GM12891 (cell line): ENCODE measurements around the gene FOXL2.
"Not testable (repeated sequence)": the region's sequence is repeated elsewhere in the genome, so short reads cannot be mapped to it uniquely, and the experiment has no call there.

Experiments used
- DNase-seq: peaks from one replicate; pipeline ENCODE4 v3.0.0; 2011; ENCODE audit warnings: low spot score; ENCODE audit not compliant: insufficient read length
- FAIRE-seq: peaks from 2 replicates; lab custom pipeline; 2011; peaks lifted over from hg19 to GRCh38; lab: Jason Lieb, UNC
- PAX5 ChIP-seq: IDR thresholded peaks from 2 replicates; pipeline ENCODE4 v1.6.1; 2011; ENCODE audit warnings: low read length, moderate library complexity, mild to moderate bottlenecking; ENCODE audit not compliant: insufficient read depth, severe bottlenecking
- POLR2A ChIP-seq: IDR thresholded peaks from 2 replicates; pipeline ENCODE4 v1.6.1; 2011; ENCODE audit warnings: low read depth, low read length, control low read depth
- POLR2AphosphoS5 ChIP-seq: IDR thresholded peaks from 2 replicates; pipeline ENCODE4 v1.6.1; 2011; ENCODE audit warnings: low read depth, low read length, control low read depth
- POU2F2 ChIP-seq: IDR thresholded peaks from 2 replicates; pipeline ENCODE4 v1.6.1; 2011; ENCODE audit warnings: low read depth, mild to moderate bottlenecking, control low read depth, low read length, moderate library complexity
- SPI1 ChIP-seq: IDR thresholded peaks from 2 replicates; pipeline ENCODE4 v1.6.1; 2011; ENCODE audit warnings: low read depth, low read length, control low read depth
- TAF1 ChIP-seq: IDR thresholded peaks from 2 replicates; pipeline ENCODE4 v1.6.1; 2011; ENCODE audit warnings: low read depth, low read length, control low read depth

The FOXL2 gene

DNA sequence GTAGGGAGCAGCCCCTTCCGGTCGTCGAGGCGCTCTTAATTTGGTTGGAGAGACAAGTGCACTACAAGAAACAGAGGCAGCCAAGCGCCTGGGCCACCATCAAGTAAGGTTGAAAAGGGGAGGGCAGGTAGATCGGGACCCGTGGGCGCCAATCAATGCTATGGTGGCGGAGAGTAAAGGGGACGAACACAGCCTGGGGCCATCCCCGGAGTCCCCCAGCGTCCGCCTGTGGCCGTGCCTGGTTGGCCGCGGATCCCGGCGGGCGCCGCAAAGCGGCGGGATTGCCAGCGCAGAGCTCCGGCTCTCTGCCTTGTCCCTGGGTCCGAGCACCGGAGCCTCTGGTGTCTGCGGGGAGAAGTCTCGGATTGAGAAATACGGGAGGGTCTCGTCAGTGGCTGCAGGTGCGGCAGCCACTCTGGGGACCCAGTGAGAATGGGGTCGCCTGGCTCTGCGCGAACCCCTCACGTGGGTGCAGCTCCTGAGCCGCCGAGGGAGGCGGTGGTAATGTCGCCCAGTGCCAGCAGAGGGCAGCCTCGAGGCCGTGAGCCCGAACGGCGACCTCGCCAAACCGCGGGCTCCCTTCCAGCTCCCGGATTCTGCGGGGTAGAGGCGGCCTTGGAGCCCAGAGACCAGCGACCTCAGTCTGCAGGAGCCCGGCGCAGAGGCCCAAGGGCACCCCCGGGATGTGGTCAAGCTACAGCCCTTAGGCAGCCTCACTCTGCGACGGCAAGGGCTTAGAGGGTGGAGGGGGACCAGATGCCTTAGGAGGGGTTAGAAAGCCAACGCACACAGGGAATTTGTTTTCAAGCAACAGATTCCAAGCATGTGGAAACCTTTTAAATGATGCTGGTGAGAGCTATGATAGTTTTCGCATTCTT, 10.8 kb downstream of the FOXL2 start:
- DNase-seq (peak; percentile 86), FAIRE-seq (peak; percentile 76)
- TF ChIP-seq TAF1: no peak
- TF ChIP-seq SPI1: no peak
- no peak for TF ChIP-seq PAX5
- TF ChIP-seq POU2F2: no peak
- no peak for TF ChIP-seq POLR2AphosphoS5
- no peak for TF ChIP-seq POLR2A

DNA sequence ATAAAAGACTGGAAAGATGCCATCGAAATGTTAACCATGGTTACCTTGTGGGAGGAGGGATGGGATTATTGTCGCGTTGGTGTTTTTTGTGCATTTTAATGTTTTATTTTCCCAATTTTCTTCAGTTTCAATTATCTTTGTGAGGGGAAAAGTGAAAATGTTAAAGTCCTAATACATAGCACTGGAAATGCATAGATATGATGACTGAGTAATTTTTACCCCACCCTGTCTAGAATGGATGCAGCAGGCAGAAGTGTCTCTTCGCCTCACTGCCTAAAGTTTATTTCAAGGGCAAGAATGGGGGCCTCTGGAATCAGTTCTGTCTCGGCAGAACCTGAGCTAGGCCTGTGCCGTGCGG, 11.5 kb downstream of the FOXL2 start:
- FAIRE-seq: no peak
- DNase-seq: no peak
- TF ChIP-seq PAX5: no peak
- TF ChIP-seq POLR2A: no peak
- TF ChIP-seq POU2F2: no peak
- no peak for TF ChIP-seq POLR2AphosphoS5
- TF ChIP-seq TAF1: no peak
- no peak for TF ChIP-seq SPI1

DNA sequence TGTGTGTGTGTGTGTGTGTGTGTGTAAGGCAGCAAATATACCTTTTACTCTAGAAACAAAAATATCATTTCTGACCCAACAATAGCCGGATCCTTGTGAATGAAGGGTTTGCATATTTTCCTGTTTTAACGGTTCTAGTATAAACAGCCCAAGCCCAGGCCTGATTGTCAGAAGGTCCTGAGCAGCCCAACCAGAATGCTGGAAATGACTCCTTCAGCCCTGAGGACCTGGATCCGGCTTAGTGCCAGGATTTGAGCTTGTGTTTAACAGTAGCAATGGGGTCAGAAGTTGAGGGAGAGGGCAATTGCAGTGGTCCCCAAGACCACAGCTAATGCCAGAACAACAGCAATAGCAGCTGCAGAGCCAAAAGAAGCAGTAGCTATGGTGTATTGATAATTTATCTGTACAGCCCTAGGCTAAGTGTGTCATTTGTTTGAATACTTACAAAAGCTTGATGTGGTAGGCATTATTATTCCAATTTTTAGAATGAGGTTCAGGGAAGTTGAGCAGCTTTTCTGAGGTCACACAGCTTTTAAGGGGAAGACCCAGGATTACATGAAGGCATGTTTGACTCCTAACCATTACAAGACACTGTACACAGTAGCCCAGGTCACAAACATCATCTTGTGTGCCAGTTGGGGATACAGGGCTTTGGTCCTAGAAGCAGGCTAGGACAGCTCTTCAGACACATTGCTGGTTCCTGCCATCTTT, 12.8 kb downstream of the FOXL2 start:
- TF ChIP-seq SPI1: no peak
- no peak for TF ChIP-seq POU2F2
- no peak for TF ChIP-seq POLR2AphosphoS5
- no peak for TF ChIP-seq TAF1
- DNase-seq: no peak
- no peak for FAIRE-seq

DNA sequence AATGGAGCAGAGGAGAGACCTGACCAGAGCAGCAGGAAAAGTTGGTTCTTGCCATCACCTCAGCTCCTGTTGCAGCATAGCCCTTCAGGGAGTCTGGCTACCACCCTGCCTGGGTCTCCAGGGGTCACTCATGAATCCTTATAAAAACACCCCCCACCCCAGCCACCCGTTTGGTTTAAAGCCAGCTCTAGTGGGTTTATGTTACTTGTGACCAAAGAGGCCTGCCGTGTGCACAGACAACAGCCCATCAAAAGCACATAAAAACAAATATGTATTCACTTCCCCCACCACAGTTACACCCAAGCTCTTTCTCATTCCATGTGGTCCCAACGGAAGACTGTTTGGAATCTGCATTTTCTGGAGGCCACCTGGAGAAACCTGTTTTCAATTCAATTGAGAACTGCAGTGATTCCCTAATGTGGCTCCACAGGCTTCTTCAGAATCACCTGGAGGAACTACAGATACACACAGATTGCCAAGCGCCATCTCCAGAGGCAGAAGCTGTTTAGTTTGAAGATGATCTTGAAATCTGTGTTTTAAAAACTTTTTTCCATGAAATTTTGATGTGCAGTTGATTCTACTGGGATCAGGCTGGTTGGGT, 13.8 kb downstream of the FOXL2 start:
- DNase-seq (no peak), FAIRE-seq (no peak)
- TF ChIP-seq POLR2AphosphoS5 (no peak), TAF1 (no peak), POU2F2 (no peak), POLR2A (no peak)

DNA sequence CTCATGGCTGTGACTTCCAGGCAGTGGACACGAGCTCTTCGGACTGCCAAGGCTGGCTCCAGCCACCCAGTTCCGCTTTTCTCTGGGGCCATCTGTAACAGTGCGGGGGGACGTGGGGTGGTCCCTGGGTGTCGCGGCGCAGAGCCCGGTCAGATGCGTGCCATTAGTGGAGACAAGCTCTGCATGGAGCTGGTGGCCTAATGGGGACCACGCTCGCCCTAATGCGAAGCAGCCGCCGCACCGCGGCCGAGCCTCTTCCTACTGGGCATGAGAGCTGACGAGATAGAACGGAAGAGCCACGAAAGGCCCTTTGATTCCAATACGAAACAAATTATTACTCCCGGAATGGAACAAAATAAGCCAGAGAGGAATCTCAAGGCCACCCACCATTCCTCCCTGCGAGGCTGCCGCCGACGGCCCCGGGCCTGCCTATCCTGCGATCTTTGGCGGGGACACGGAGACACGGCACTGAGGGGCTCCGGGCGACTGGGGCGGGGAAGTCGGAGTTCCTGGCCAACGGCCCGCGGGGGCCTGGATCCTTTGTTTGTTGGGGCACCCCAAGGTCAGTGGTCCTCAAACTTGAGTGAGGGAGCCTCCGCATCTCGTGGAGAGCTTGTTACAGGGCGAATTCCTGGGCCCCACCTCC, 18.1 kb downstream of the FOXL2 start:
- TF ChIP-seq POLR2A (no peak), POLR2AphosphoS5 (no peak), PAX5 (no peak), TAF1 (no peak), SPI1 (no peak), POU2F2 (no peak)
- DNase-seq: no peak
- no peak for FAIRE-seq

DNA sequence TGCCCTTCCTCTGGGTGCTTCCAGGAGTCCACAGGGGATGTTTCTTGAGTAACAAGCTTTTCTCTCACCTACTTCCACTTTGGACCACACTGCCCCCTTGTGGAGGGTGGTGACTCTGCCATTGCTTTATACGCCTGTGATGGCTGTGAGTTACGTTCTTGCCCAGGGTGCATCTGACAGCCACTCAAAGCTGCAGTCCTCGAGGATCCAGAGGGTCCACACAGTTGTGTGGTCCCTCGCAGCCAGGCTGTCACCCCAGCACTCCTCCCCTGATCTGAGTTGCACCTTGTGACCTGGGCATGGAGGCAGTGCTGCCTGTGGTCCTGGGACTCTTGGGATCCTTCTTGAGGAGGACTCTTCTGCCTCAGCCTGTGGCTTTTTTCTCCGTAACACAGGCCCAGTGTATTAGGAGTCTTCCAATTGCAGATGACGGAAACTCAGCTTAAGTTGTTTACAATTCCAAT, 23.4 kb downstream of the FOXL2 start:
- no peak for TF ChIP-seq POLR2AphosphoS5
- FAIRE-seq: peak; percentile 91
- no peak for DNase-seq

DNA sequence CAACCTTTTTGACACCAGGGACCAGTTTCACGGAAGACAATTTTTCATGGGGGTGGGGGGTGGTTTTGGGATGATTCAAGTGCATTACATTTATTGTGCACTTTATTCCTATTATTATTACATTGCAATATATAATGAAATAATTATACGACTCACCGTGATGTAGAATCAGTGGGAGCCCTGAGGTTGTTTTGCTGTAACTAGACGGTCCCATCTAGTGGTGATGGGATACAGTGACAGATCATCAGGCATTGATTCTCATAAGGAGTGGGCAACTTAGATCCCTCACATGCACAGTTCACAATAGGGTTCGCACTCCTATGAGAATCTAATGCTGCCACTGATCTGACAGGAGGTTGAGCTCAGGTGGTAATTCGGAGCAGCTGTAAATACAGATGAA, 24.5 kb downstream of the FOXL2 start:
- FAIRE-seq: not testable (repeated sequence)

DNA sequence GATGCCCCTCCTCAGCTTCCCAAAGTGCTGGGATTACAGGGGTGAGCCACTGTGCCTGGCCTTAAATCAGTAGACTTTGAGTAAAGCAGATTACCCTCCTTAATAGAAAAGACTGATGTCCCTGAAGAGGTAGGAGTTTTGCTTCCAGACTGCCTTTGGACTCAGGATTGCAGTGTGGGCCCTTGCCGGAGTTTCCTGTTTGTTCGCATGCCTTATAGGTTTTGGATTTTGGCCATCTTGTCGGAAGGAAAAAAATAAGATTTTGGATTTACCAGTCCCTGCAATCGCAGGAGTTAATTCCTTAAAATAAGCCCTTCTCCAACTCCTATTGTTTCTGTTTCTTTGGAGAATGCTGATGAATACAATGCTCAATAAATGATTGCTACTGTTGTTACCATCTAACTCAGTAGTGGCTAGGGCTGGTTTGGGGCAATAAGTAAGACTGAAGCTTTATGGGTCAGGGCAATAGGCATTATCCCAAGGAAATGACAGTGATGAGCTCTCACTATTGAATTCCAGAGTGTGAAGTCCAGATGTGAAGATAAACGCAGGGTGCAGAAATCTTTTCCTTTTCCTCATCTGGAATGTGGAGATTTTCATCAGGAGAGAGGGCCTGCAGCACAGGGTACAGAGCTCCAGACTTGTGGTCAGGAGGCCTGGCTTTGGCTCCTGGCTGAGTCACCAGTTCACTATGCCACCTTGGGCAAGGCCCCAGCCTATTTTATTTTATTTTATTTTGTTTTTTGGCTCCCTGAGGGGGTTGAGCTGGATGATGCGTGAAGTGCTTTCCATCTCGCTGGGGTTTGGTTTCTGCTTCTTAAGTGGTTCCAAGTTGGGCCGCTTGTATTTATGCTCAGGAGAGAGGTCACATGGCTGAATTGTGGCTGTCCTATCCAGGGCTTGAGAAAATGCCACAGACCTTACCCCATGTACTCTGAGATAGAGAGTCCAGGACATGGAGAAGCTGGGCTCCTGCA, 25.3 kb downstream of the FOXL2 start:
- TF ChIP-seq PAX5 (no peak), POLR2AphosphoS5 (no peak), SPI1 (no peak), TAF1 (no peak), POLR2A (no peak), POU2F2 (no peak)
- no peak for FAIRE-seq
- no peak for DNase-seq

More for the DNA sequence above, 24.5 kb downstream of the FOXL2 start:
- not testable (repeated sequence) for DNase-seq

DNA sequence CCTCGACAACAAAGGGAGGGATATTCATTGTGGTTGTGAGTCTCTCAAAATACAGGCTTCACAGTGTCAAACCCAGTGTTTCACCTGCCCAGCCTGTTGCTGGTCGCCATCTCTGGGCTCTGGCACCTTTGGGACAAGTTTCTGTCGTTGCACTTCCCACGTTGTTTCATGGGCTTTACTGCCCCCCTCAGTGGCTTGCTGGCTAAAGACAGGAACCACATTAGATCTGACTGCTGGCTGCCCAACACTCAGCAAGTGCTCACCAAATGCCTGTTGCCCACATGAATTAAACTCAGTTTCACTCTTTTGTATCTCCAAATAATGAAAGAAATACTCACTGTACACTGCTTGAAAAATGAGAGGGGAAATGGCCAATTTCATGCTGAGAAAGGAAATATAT, 27.6 kb downstream of the FOXL2 start:
- FAIRE-seq: no peak
- TF ChIP-seq SPI1 (no peak), TAF1 (no peak), POU2F2 (no peak), POLR2AphosphoS5 (no peak), POLR2A (no peak), PAX5 (no peak)
- no peak for DNase-seq

DNA sequence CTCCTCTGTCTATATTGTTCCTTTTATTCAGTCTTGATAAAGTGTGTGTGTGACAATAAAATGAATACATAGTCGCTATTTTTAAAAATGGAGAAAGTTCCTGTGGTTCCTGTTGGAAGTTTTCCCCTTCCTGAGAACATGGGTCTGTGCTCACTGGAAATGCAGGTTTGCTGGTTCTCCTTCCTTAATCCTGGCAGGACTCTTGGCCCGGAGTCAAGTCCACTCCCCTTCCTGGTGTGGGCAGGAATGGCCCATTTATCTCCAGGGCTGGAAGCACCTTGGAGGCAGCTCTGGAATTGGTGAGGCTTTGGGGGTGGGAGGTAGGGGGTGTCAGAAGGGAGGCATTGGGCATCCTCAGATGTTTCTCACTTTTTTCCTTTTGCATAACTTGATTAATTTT, 30.1 kb downstream of the FOXL2 start:
- FAIRE-seq (no peak), DNase-seq (no peak)
- TF ChIP-seq PAX5: no peak
- no peak for TF ChIP-seq TAF1
- TF ChIP-seq POLR2A: no peak
- no peak for TF ChIP-seq SPI1
- no peak for TF ChIP-seq POU2F2
- TF ChIP-seq POLR2AphosphoS5: no peak
